ENCODE results near the gene WNT9A.

The WNT9A gene

GRCh38 chr1:227941509-227942020, 6.2 kb downstream of the WNT9A start:
- no peak for DNase-seq (ENCODE audit: low spot score)

- no peak for DNase-seq (ENCODE audit: low spot score)
Observed at GRCh38 chr1:227940791-227941241, 6.9 kb downstream of the WNT9A start.

GRCh38 chr1:227939791-227940771, 7.7 kb downstream of the WNT9A start:
- DNase-seq (ENCODE audit: low spot score): no peak

GRCh38 chr1:227938911-227939790, 8.6 kb downstream of the WNT9A start:
- no peak for DNase-seq (ENCODE audit: low spot score)

- no peak for DNase-seq (ENCODE audit: low spot score)
Observed at GRCh38 chr1:227938276-227938675, 9.5 kb downstream of the WNT9A start.

- DNase-seq (ENCODE audit: low spot score): no peak
Observed at GRCh38 chr1:227937838-227938145, 9.9 kb downstream of the WNT9A start.

GRCh38 chr1:227937031-227937837, 10.5 kb downstream of the WNT9A start:
- no peak for DNase-seq (ENCODE audit: low spot score)

GRCh38 chr1:227935826-227936225, 11.9 kb downstream of the WNT9A start:
- no peak for DNase-seq (ENCODE audit: low spot score)

GRCh38 chr1:227934476-227935313, 13.0 kb downstream of the WNT9A start:
- no peak for DNase-seq (ENCODE audit: low spot score)

- DNase-seq (ENCODE audit: low spot score): no peak
Observed at GRCh38 chr1:227929751-227930472, 17.8 kb downstream of the WNT9A start.

- DNase-seq (ENCODE audit: low spot score): no peak
Observed at GRCh38 chr1:227928811-227929375, 18.8 kb downstream of the WNT9A start.

GRCh38 chr1:227927971-227928741, 19.6 kb downstream of the WNT9A start:
- DNase-seq (ENCODE audit: low spot score): no peak

GRCh38 chr1:227926896-227927885, 20.5 kb downstream of the WNT9A start:
- DNase-seq (ENCODE audit: low spot score): no peak

GRCh38 chr1:227926216-227926791, 21.4 kb downstream of the WNT9A start:
- no peak for DNase-seq (ENCODE audit: low spot score)

- DNase-seq (ENCODE audit: low spot score): no peak
Observed at GRCh38 chr1:227925582-227926198, 22.0 kb downstream of the WNT9A start.

GRCh38 chr1:227924833-227925574, 22.7 kb downstream of the WNT9A start:
- no peak for DNase-seq (ENCODE audit: low spot score)

All from HuH-7.5 (cell line).